SK-N-SH (cell line): ENCODE data around the gene PSEN2. TPM values are rescaled to one million over a fixed set of nuclear protein-coding genes. Genes with fewer than 3 reads are reported as not detected.

Experiments
- CTCF ChIA-PET: fragments of 300-600, 350-600 bp; formaldehyde crosslinking; extraction: SDS; loops from one replicate; lab custom pipeline; 2021; lab: Yijun Ruan, JAX
- POLR2A ChIA-PET: fragments of 350-600 bp; sonication (Branson Sonifier 250); formaldehyde crosslinking; extraction: SDS; loops from one replicate; lab custom pipeline; 2020; ENCODE audit warnings: antibody characterized with exemption, inconsistent platforms; lab: Yijun Ruan, JAX
- DNase-seq: peaks from one replicate; pipeline ENCODE4 v3.0.0; 2012
- H2AFZ ChIP-seq: fragments of 200-600 bp; sonication (generic); 2 replicates; pipeline ENCODE4 v1.8.1; 2016; ENCODE audit warnings: antibody characterized with exemption, mild to moderate bottlenecking, low read depth
- H3F3A ChIP-seq: fragments of 200-600 bp; sonication (generic); replicated peaks from 2 replicates; pipeline ENCODE3; 2016; ENCODE audit warnings: antibody characterized with exemption, mild to moderate bottlenecking; ENCODE audit not compliant: insufficient read depth
- H3K27ac ChIP-seq, 2 experiments: fragments of 200-500 bp in 1 of 2; fragments of 200-600 bp in 1 of 2; sonication (Bioruptor generic) in 1 of 2; sonication (generic), shearing (Covaris generic) in 1 of 2; 2 replicates each; pipeline versions ENCODE4 v1.5.1 to v1.6.1; 2014 to 2016; ENCODE audit warnings: low read depth in 2 of 2, inconsistent platforms in 1 of 2, low read length in 1 of 2, mild to moderate bottlenecking in 1 of 2, mixed read lengths in 1 of 2
- H3K27me3 ChIP-seq: fragments of 200-600 bp; sonication (generic), shearing (Covaris generic); 2 replicates; pipeline ENCODE4 v1.6.1; 2016; ENCODE audit warnings: mixed run types; ENCODE audit not compliant: insufficient read depth
- H3K36me3 ChIP-seq, 2 experiments: fragments of 200-500 bp in 1 of 2; fragments of 200-600 bp in 1 of 2; sonication (Bioruptor generic) in 1 of 2; sonication (generic) in 1 of 2; replicated peaks in 1 of 2; 2 replicates each; pipeline versions ENCODE3 to v1.5.1; 2014 to 2016; ENCODE audit warnings: low read length in 1 of 2, mild to moderate bottlenecking in 1 of 2; ENCODE audit not compliant: insufficient read depth in 2 of 2, control insufficient read depth in 1 of 2
- H3K4me1 ChIP-seq, 2 experiments: fragments of 200-500 bp in 1 of 2; fragments of 200-600 bp in 1 of 2; sonication (Bioruptor generic) in 1 of 2; sonication (generic), shearing (Covaris generic) in 1 of 2; 2 replicates each; pipeline versions ENCODE4 v1.5.1 to v1.6.1; 2014 to 2016; ENCODE audit warnings: low read depth in 1 of 2, low read length in 1 of 2, mixed run types in 1 of 2; ENCODE audit not compliant: insufficient read depth in 2 of 2, control insufficient read depth in 1 of 2
- H3K4me2 ChIP-seq: fragments of 200-600 bp; sonication (generic), shearing (Covaris generic); 2 replicates; pipeline ENCODE4 v1.6.1; 2017; ENCODE audit warnings: mixed run types
- H3K4me3 ChIP-seq, 2 experiments: fragments of 200-500 bp in 1 of 2; fragments of 200-600 bp in 1 of 2; sonication (Bioruptor generic) in 1 of 2; sonication (generic), shearing (Covaris generic) in 1 of 2; 2 replicates each; pipeline versions ENCODE4 v1.5.1 to v1.8.1; 2014 to 2016; ENCODE audit warnings: low read depth in 2 of 2, inconsistent platforms in 1 of 2, low read length in 1 of 2, mild to moderate bottlenecking in 1 of 2, mixed read lengths in 1 of 2, moderate library complexity in 1 of 2
- H3K79me2 ChIP-seq: fragments of 200-600 bp; sonication (generic); 2 replicates; pipeline ENCODE4 v1.8.1; 2017; ENCODE audit warnings: mild to moderate bottlenecking; ENCODE audit not compliant: insufficient read depth
- H3K9ac ChIP-seq: fragments of 200-600 bp; sonication (generic); 2 replicates; pipeline ENCODE4 v1.6.1; 2017; ENCODE audit warnings: mixed run types
- H3K9me2 ChIP-seq: fragments of 200-600 bp; sonication (generic); 2 replicates; pipeline ENCODE4 v1.6.1; 2017; ENCODE audit warnings: mixed run types
- H3K9me3 ChIP-seq: fragments of 200-600 bp; sonication (generic); 2 replicates; pipeline ENCODE4 v1.6.1; 2017; ENCODE audit warnings: mixed run types, mild to moderate bottlenecking, moderate library complexity
- H4K20me1 ChIP-seq: fragments of 200-600 bp; sonication (generic); 2 replicates; pipeline ENCODE4 v1.6.1; 2017; ENCODE audit warnings: mild to moderate bottlenecking, mixed run types; ENCODE audit not compliant: insufficient read depth
- EP300 ChIP-seq, 2 experiments: IDR thresholded peaks; 2 replicates each; pipeline versions ENCODE4 v1.4.0 to v1.6.1; 2012; ENCODE audit warnings: borderline replicate concordance in 1 of 2, low read depth in 1 of 2, low read length in 1 of 2
- EZH2phosphoT487 ChIP-seq: fragments of 200-600 bp; sonication (generic); IDR thresholded peaks from 2 replicates; pipeline ENCODE4 v1.6.1; 2017; ENCODE audit warnings: low read depth, mixed run types, mild to moderate bottlenecking, antibody characterized with exemption, moderate library complexity, borderline replicate concordance
- FOXJ3 ChIP-seq: sonication (generic); formaldehyde crosslinking; IDR thresholded peaks from 2 replicates; pipeline ENCODE4 v1.5.1; 2020; ENCODE audit warnings: mild to moderate bottlenecking, missing genetic modification reagents
- IRF3 ChIP-seq: fragments of 150-350 bp; IDR thresholded peaks from 2 replicates; pipeline ENCODE4 v1.6.1; 2016; ENCODE audit warnings: mild to moderate bottlenecking, low read depth, low read length
- JUND ChIP-seq: IDR thresholded peaks from 2 replicates; pipeline ENCODE4 v1.4.0; 2012
- MEF2A ChIP-seq: IDR thresholded peaks from 2 replicates; pipeline ENCODE4 v1.4.0; 2012; ENCODE audit warnings: low read depth, borderline replicate concordance
- MXI1 ChIP-seq: IDR thresholded peaks from 2 replicates; pipeline ENCODE4 v1.6.1; 2012; ENCODE audit warnings: mild to moderate bottlenecking, low read depth, low read length, improper control_type of control experiment
- NRF1 ChIP-seq: IDR thresholded peaks from 2 replicates; pipeline ENCODE4 v1.6.1; 2012; ENCODE audit warnings: low read depth, mild to moderate bottlenecking, low read length
- POLR2AphosphoS5 ChIP-seq: IDR thresholded peaks from 2 replicates; pipeline ENCODE4 v1.6.1; 2012; ENCODE audit warnings: low read depth, low read length
- RFX5 ChIP-seq: IDR thresholded peaks from 2 replicates; pipeline ENCODE4 v1.6.1; 2012; ENCODE audit warnings: mild to moderate bottlenecking, improper control_type of control experiment, low read length
- SIN3A ChIP-seq: IDR thresholded peaks from 2 replicates; pipeline ENCODE4 v1.6.1; 2012; ENCODE audit warnings: low read depth, mild to moderate bottlenecking, low read length, moderate library complexity, borderline replicate concordance
- SMC3 ChIP-seq: IDR thresholded peaks from 2 replicates; pipeline ENCODE4 v1.6.1; 2012; ENCODE audit warnings: low read depth, low read length, improper control_type of control experiment
- USF2 ChIP-seq: fragments of 150-350 bp; IDR thresholded peaks from 2 replicates; pipeline ENCODE4 v1.6.1; 2017; ENCODE audit warnings: antibody characterized with exemption, low read length, low read depth, borderline replicate concordance
- YY1 ChIP-seq: IDR thresholded peaks from 2 replicates; pipeline ENCODE4 v1.4.0; 2012; ENCODE audit warnings: low read depth, mild to moderate bottlenecking
- ZBTB33 ChIP-seq: IDR thresholded peaks from 2 replicates; pipeline ENCODE4 v1.4.0; 2012; ENCODE audit warnings: low read depth, borderline replicate concordance
- WGBS: methylation state at CpG from one replicate; pipeline ENCODE4 v1.1.6; 2017; ENCODE audit warnings: low lambda C conversion rate; 5-methylcytosine and 5-hydroxymethylcytosine counted together
- polyA plus RNA-seq, 3 experiments: library from polyadenylated mRNA; depleted of rRNA; stranded (reverse); fragments of >200 nt; gene quantifications; 2 replicates each; pipeline ENCODE4 v1.2.3, GENCODE V29; 2012

PSEN2 gene
- polyA plus RNA-seq, 1 of the 3 experiments (the other 2 are of a cell fraction) = 20.2 TPM

GRCh38 chr1:226940806-226941067 lies 70.3 kb downstream of the PSEN2 start:
- peak overlapping the region; percentile 52; the same call in 1 of the 2 replicates for H3K9ac ChIP-seq
- WGBS = 68% methylated on average over 5 of the region's 6 CpGs
- CTCF ChIA-PET = interaction anchor here (0.6 to 1.5 kb wide), 2 partner anchors 466 to 532 kb away, joined by 3 read pairs; no protein-coding TSS in a partner anchor

More at GRCh38 chr1:226940806-226941067, 70.3 kb downstream of the PSEN2 start:
- POLR2A ChIA-PET = interaction anchor here (1.0 kb wide), 1 partner anchor 378 kb away, joined by 3 read pairs; the partner anchor contains the start of gene CDC42BPA
- Histone ChIP-seq H3K9me2 (no peaks in the 10 kb centered on the region), H2AFZ (peak overlapping the region; percentile 90; the same call in 1 of the 2 replicates), H3K4me1 (peaks cover 4 to 15% of the 10 kb centered on the region in 2 experiments; a peak in 2 of 4 replicates), H3K27me3 (no peaks in the 10 kb centered on the region), H3K36me3 (no peaks in the 10 kb centered on the region), H3F3A (peaks cover 6% of the 10 kb centered on the region), H3K4me3 (peak overlapping the region; percentile 61 to 75), H3K79me2 (no peaks in the 10 kb centered on the region), H3K27ac (no peak overlapping the region), H3K9me3 (no peaks in the 10 kb centered on the region), H3K4me2 (peak overlapping the region; percentile 92), H4K20me1 (no peaks in the 10 kb centered on the region)
- TF ChIP-seq POLR2AphosphoS5 = no peak
- TF ChIP-seq NRF1 = no peak
- TF ChIP-seq IRF3 = no peak
- TF ChIP-seq EP300 (IDR thresholded peaks at IDR 0.05; ENCODE audit: borderline replicate concordance in 1 of 2, low read depth in 1 of 2, low read length in 1 of 2) = no peak
- TF ChIP-seq YY1 = no peak
- TF ChIP-seq SMC3 = no peak
- no peak for TF ChIP-seq SIN3A
- no peak for TF ChIP-seq FOXJ3 (CRISPR knock-in tag)
- TF ChIP-seq MEF2A = no peak
- TF ChIP-seq ZBTB33 = no peak
- no peak for TF ChIP-seq USF2
- TF ChIP-seq EZH2phosphoT487 = no peak
- TF ChIP-seq MXI1 = no peak
- no peak for TF ChIP-seq RFX5
- no peak for TF ChIP-seq JUND
- no peak for DNase-seq
